Thyroid gland (tissue), 4 donors: ENCODE measurements around the gene VPS37C. TPM values are rescaled to one million over a fixed set of nuclear protein-coding genes. Genes with fewer than 3 reads are reported as not detected.

Experiments used
- DNase-seq, 2 donors: peaks; one replicate each; pipeline ENCODE4 v3.0.0-alpha.2; 2019
- H3K27ac ChIP-seq, 3 donors: fragments of 200-600 bp; sonication (generic); 1 replicate in 2 of 3; 2 replicates in 1 of 3; pipeline ENCODE4 v1.5.1; 2016 to 2019; ENCODE audit warnings: mild to moderate bottlenecking in 1 of 3, moderate library complexity in 1 of 3
- H3K27me3 ChIP-seq: fragments of 200-600 bp; sonication (generic); one replicate; pipeline ENCODE4 v1.5.1; 2019
- H3K36me3 ChIP-seq, 2 donors: fragments of 200-600 bp; sonication (generic); one replicate each; pipeline ENCODE4 v1.5.1; 2016 to 2019
- H3K4me1 ChIP-seq, 2 donors: fragments of 200-600 bp; sonication (generic); one replicate each; pipeline ENCODE4 v1.5.1; 2017 to 2019
- H3K4me3 ChIP-seq, 3 donors: fragments of 200-600 bp; sonication (generic); replicated peaks in 1 of 3; 1 replicate in 2 of 3; 2 replicates in 1 of 3; pipeline ENCODE4 v1.5.1; 2016; ENCODE audit warnings: mild to moderate bottlenecking in 1 of 3
- H3K9me3 ChIP-seq: fragments of 200-600 bp; sonication (generic); one replicate; pipeline ENCODE4 v1.5.1; 2017
- POLR2A ChIP-seq, 2 donors: fragments of 450-650 bp; IDR thresholded peaks; one replicate each; pipeline ENCODE4 v1.6.1; 2017; ENCODE audit warnings: antibody characterized with exemption in 2 of 2, mild to moderate bottlenecking in 2 of 2, moderate library complexity in 1 of 2
- WGBS, 2 donors: methylation state at CpG; one replicate each; pipeline ENCODE4 v1.1.5; 2017; 5-methylcytosine and 5-hydroxymethylcytosine counted together
- intact Hi-C: fragments of 100-400 bp; cut with DNase I; formaldehyde crosslinking; loops from one replicate; pipeline ENCODE4 v1.15.1; 2023
- total RNA-seq, 4 donors: library from RNA; depleted of rRNA; stranded (reverse); fragments of >200 nt; gene quantifications; one replicate each; pipeline ENCODE4 v1.2.3, GENCODE V29; 2016
- TF ChIP-seq, protein P1 (sequence below), 6 experiments: fragments of 200-600 bp in 3 of 6; fragments of 450-650 bp in 3 of 6; sonication (generic) in 3 of 6; IDR thresholded peaks; one replicate each; pipeline ENCODE4 v1.5.1; 2016 to 2019; ENCODE audit warnings: antibody characterized with exemption in 6 of 6, mild to moderate bottlenecking in 2 of 6, inconsistent platforms in 1 of 6, moderate library complexity in 1 of 6

VPS37C gene
- total RNA-seq, 4 donors from 2014 or later: 13.0 to 18.2 (median 15.9) TPM

DNA sequence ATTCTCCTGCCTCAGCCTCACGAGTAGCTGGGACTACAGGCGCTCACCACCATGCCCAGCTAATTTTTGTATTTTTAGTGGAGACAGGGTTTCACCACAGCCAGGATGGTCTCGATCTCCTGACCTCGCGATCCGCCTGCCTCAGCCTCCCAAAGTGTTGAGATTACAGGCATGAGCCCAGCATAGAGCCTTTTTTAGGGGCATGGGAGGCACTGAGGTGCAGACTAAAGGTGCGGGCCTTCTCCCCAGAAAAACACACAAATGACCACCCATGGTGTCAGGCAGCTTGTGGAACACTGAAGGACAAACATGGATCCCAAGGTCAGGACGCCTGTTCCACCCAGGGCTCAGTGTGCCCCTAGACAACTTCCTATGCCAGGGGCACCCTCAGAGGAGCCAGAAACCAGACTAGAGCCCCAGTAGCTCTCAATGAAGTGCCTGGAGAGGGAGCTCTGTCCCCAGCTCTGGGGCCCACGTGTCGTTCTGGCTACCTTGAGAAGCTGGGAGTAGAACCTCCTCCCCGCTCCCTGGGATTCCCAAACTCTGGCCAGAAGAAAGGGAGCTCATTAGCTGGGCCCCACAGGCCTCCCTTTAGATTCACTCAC is 80.1 kb downstream of the VPS37C start:
- no peak for TF ChIP-seq POLR2A (IDR thresholded peaks at IDR 0.05)
- TF ChIP-seq, protein P1, sequence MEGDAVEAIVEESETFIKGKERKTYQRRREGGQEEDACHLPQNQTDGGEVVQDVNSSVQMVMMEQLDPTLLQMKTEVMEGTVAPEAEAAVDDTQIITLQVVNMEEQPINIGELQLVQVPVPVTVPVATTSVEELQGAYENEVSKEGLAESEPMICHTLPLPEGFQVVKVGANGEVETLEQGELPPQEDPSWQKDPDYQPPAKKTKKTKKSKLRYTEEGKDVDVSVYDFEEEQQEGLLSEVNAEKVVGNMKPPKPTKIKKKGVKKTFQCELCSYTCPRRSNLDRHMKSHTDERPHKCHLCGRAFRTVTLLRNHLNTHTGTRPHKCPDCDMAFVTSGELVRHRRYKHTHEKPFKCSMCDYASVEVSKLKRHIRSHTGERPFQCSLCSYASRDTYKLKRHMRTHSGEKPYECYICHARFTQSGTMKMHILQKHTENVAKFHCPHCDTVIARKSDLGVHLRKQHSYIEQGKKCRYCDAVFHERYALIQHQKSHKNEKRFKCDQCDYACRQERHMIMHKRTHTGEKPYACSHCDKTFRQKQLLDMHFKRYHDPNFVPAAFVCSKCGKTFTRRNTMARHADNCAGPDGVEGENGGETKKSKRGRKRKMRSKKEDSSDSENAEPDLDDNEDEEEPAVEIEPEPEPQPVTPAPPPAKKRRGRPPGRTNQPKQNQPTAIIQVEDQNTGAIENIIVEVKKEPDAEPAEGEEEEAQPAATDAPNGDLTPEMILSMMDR (IDR thresholded peaks at IDR 0.05): no peak

GRCh38 chr11:61080526-61080925 is 80.7 kb downstream of the VPS37C start:
- Histone ChIP-seq H3K36me3 (no peaks in the 10 kb centered on the region), H3K4me1 (no peaks in the 10 kb centered on the region), H3K9me3 (no peaks in the 10 kb centered on the region), H3K27ac (no peak overlapping the region), H3K27me3 (no peaks in the 10 kb centered on the region), H3K4me3 (no peak overlapping the region)
- intact Hi-C loops: no loop called here
- DNase-seq: no peak
- TF ChIP-seq, protein P1 (IDR thresholded peaks at IDR 0.05): no peak
- TF ChIP-seq POLR2A (IDR thresholded peaks at IDR 0.05): no peak
- WGBS, 2 donors: 92 to 93% methylated on average over 8 of the region's 8 CpGs

More for the DNA sequence above, 80.1 kb downstream of the VPS37C start:
- WGBS, 2 donors: 85 to 86% methylated on average over 10 to 11 of the region's 11 CpGs
- no peak for DNase-seq
- intact Hi-C loops: no loop called here
- no peak overlapping the region for H3K4me3 ChIP-seq
- no peak overlapping the region for H3K27ac ChIP-seq
- H3K36me3 ChIP-seq: no peaks in the 10 kb centered on the region
- no peaks in the 10 kb centered on the region for H3K9me3 ChIP-seq
- no peaks in the 10 kb centered on the region for H3K27me3 ChIP-seq
- H3K4me1 ChIP-seq: no peaks in the 10 kb centered on the region

Other genes with a start within 250 kb of the VPS37C start
- 100 to 1,000 TPM in 2 of 4 donors, 10 to 100 TPM in 2; 61.9 to 105 (median 96.0) TPM for gene TMEM109, start 247.3 kb downstream of the VPS37C start, total RNA-seq
- gene TMEM132A, start 237.0 kb downstream of the VPS37C start, total RNA-seq: 1 to 10 TPM; 3.3 to 8.3 (median 3.9) TPM
- 10 to 100 TPM in 2 of 4 donors, 1 to 10 TPM in 2; 6.3 to 16.5 (median 8.9) TPM for gene SLC15A3, start 209.2 kb downstream of the VPS37C start, total RNA-seq
- 1 to 10 TPM in 1 of 4 donors, under 1 TPM in 3; 0.40 to 2.7 (median 0.69) TPM for gene CD6, start 189.7 kb downstream of the VPS37C start, total RNA-seq
- under 1 TPM in 3 of 4 donors, not detected in 1; 0.56 to 0.83 (median 0.81) TPM for gene CD5, start 58.9 kb downstream of the VPS37C start, total RNA-seq
- 1 to 10 TPM in 2 of 4 donors, not detected in 2; 4.3 to 7.9 TPM for gene PGA3, start 42.1 kb upstream of the VPS37C start, total RNA-seq
- gene PGA4, start 60.9 kb upstream of the VPS37C start, total RNA-seq: 1 to 10 TPM in 2 of 4 donors, not detected in 2; 4.6 to 8.1 TPM
- gene PGA5, start 79.7 kb upstream of the VPS37C start, total RNA-seq: 1 to 10 TPM in 2 of 4 donors, not detected in 2; 1.4 to 2.6 TPM
- 1 to 10 TPM in 2 of 4 donors, under 1 TPM in 2; 0.54 to 2.5 (median 1.0) TPM for gene VWCE, start 133.9 kb upstream of the VPS37C start, total RNA-seq
- 100 to 1,000 TPM; 132 to 211 (median 182) TPM for gene DDB1, start 171.7 kb upstream of the VPS37C start, total RNA-seq
- gene TKFC, start 171.8 kb upstream of the VPS37C start, total RNA-seq: 10 to 100 TPM; 27.0 to 62.8 (median 43.6) TPM
- gene CYB561A3, start 200.5 kb upstream of the VPS37C start, total RNA-seq: 10 to 100 TPM; 39.3 to 62.8 (median 49.7) TPM
- gene TMEM138, start 200.9 kb upstream of the VPS37C start, total RNA-seq: 10 to 100 TPM; 25.3 to 37.1 (median 31.5) TPM
- gene TMEM216, start 231.2 kb upstream of the VPS37C start, total RNA-seq: 10 to 100 TPM; 13.3 to 26.6 (median 21.0) TPM